Activated naive CD8-positive, alpha-beta T cell treated with anti-CD3 and anti-CD28 coated beads, Interleukin-2, amount 10 ng/mL, durations not matched to agents 7 days and 5 days (primary cell): ENCODE measurements around the gene NUDT2. TPM values are rescaled to one million over a fixed set of nuclear protein-coding genes. Genes with fewer than 3 reads are reported as not detected.

ENCODE experiments used
- ATAC-seq: fragments of 150-1000 bp; cut with Tn5 transposase; one replicate; pipeline ENCODE4 v1.10.0; 2021; ENCODE audit warnings: low read depth, moderate library complexity
- POLR2A ChIA-PET: fragments of 350-600 bp; sonication (Branson Sonifier 250); formaldehyde crosslinking; loops from one replicate; lab custom pipeline; 2021; ENCODE audit warnings: antibody characterized with exemption; lab: Charles Lee
- DNase-seq: peaks from one replicate; pipeline ENCODE4 v3.0.0; 2021
- H3K27ac Mint-ChIP-seq: one replicate; pipeline ENCODE4 v1.8.0; 2022; ENCODE audit warnings: mild to moderate bottlenecking, mixed read lengths
- H3K27me3 Mint-ChIP-seq: one replicate; pipeline ENCODE4 v1.8.0; 2022; ENCODE audit warnings: mild to moderate bottlenecking, moderate library complexity, mixed read lengths
- H3K36me3 Mint-ChIP-seq: one replicate; pipeline ENCODE4 v1.8.0; 2021; ENCODE audit warnings: mild to moderate bottlenecking, mixed read lengths
- H3K4me1 Mint-ChIP-seq: one replicate; pipeline ENCODE4 v1.8.0; 2021; ENCODE audit warnings: mixed read lengths
- H3K4me3 Mint-ChIP-seq: one replicate; pipeline ENCODE4 v1.8.0; 2022; ENCODE audit warnings: mild to moderate bottlenecking, moderate library complexity, mixed read lengths
- H3K9me3 Mint-ChIP-seq: one replicate; pipeline ENCODE4 v1.8.0; 2021; ENCODE audit warnings: mixed read lengths
- total RNA-seq, 2 experiments: library from RNA; stranded (reverse); gene quantifications; one replicate each; pipeline ENCODE4 v1.2.3, GENCODE V29; 2021

Gene NUDT2
- total RNA-seq, 2 experiments from 2014 or later: 22.8 to 26.3 TPM

GRCh38 chr9:34376596-34377403, 47.4 kb downstream of the NUDT2 start, which contains the start of gene MYORG:
TSS of gene MYORG (minus strand) at chr9:34376898. CDS start at chr9:34372943, 3,955 bp downstream.
- POLR2A ChIA-PET: interaction anchor here (0.6 to 3.1 kb wide), 11 partner anchors 12 to 561 kb away, joined by 3 to 19 read pairs (median 4); partner anchors contain the start of gene SIGMAR1
- Mint-ChIP-seq H3K4me1 (peaks cover 29% of the 10 kb centered on the region), H3K36me3 (peaks cover 7% of the 10 kb centered on the region), H3K27ac (peak within 1 kb of the TSS; percentile 91), H3K9me3 (no peaks in the 10 kb centered on the region), H3K4me3 (peak within 1 kb of the TSS; percentile 95), H3K27me3 (peaks cover 9% of the 10 kb centered on the region)
- ATAC-seq (peak; percentile 81), DNase-seq (peak; percentile 98)

- peaks cover 6% of the 10 kb centered on the region for H3K36me3 Mint-ChIP-seq
- peak overlapping the region; percentile 49 for H3K27ac Mint-ChIP-seq
- peak overlapping the region; percentile 95 for H3K4me3 Mint-ChIP-seq
- H3K9me3 Mint-ChIP-seq: no peaks in the 10 kb centered on the region
- ATAC-seq: no peak
- POLR2A ChIA-PET: interaction anchor here (0.9 to 3.1 kb wide), 8 partner anchors 13 to 561 kb away, joined by 3 to 19 read pairs (median 6); partner anchors contain the start of gene SIGMAR1
- DNase-seq: no peak
- H3K27me3 Mint-ChIP-seq: peaks cover 10% of the 10 kb centered on the region
- peaks cover 29% of the 10 kb centered on the region for H3K4me1 Mint-ChIP-seq
These were observed 48.0 kb downstream of the NUDT2 start for GRCh38 chr9:34377404-34377746.

- H3K9me3 Mint-ChIP-seq: no peaks in the 10 kb centered on the region
- peaks cover 29% of the 10 kb centered on the region for H3K4me1 Mint-ChIP-seq
- H3K27ac Mint-ChIP-seq: no peak overlapping the region
- H3K4me3 Mint-ChIP-seq: no peak overlapping the region
- H3K27me3 Mint-ChIP-seq: peaks cover 10% of the 10 kb centered on the region
- POLR2A ChIA-PET: interaction anchor here (0.6 to 3.1 kb wide), 4 partner anchors 43 to 301 kb away, joined by 3 to 19 read pairs (median 4); no protein-coding TSS in a partner anchor
- DNase-seq (no peak), ATAC-seq (no peak)
- no peaks in the 10 kb centered on the region for H3K36me3 Mint-ChIP-seq
These were observed 49.1 kb downstream of the NUDT2 start for GRCh38 chr9:34378376-34379060.

- POLR2A ChIA-PET: interaction anchor here (0.6 to 1.6 kb wide), 7 partner anchors 44 to 507 kb away, joined by 3 to 5 read pairs (median 4); partner anchors contain the start of gene SIGMAR1
- Mint-ChIP-seq H3K36me3 (no peaks in the 10 kb centered on the region), H3K4me3 (peak overlapping the region; percentile 89), H3K27ac (peak overlapping the region; percentile 86), H3K27me3 (peaks cover 10% of the 10 kb centered on the region), H3K4me1 (peaks cover 29% of the 10 kb centered on the region), H3K9me3 (no peaks in the 10 kb centered on the region)
- peak; percentile 31 for ATAC-seq
- peak; percentile 88 for DNase-seq
These were observed 50.1 kb downstream of the NUDT2 start for GRCh38 chr9:34379334-34380033.

- H3K27me3 Mint-ChIP-seq: peaks cover 10% of the 10 kb centered on the region
- H3K36me3 Mint-ChIP-seq: no peaks in the 10 kb centered on the region
- DNase-seq (peak; percentile 57), ATAC-seq (no peak)
- H3K4me1 Mint-ChIP-seq: peaks cover 29% of the 10 kb centered on the region
- peak overlapping the region; percentile 86 for H3K27ac Mint-ChIP-seq
- POLR2A ChIA-PET: interaction anchor here (0.6 to 1.6 kb wide), 5 partner anchors 45 to 257 kb away, joined by 3 to 5 read pairs (median 4); partner anchors contain the start of gene SIGMAR1
- H3K9me3 Mint-ChIP-seq: no peaks in the 10 kb centered on the region
- peak overlapping the region; percentile 89 for H3K4me3 Mint-ChIP-seq
These were observed 50.7 kb downstream of the NUDT2 start for GRCh38 chr9:34380034-34380510.

GRCh38 chr9:34380511-34381315, 51.3 kb downstream of the NUDT2 start:
- peaks cover 10% of the 10 kb centered on the region for H3K27me3 Mint-ChIP-seq
- no peaks in the 10 kb centered on the region for H3K9me3 Mint-ChIP-seq
- DNase-seq (peak; percentile 85), ATAC-seq (peak; percentile 49)
- peaks cover 23% of the 10 kb centered on the region for H3K4me1 Mint-ChIP-seq
- peak overlapping the region; percentile 89 for H3K4me3 Mint-ChIP-seq
- peak overlapping the region; percentile 86 for H3K27ac Mint-ChIP-seq
- H3K36me3 Mint-ChIP-seq: no peaks in the 10 kb centered on the region
- POLR2A ChIA-PET: interaction anchor here (0.6 to 1.4 kb wide), 6 partner anchors 22 to 564 kb away, joined by 3 to 5 read pairs (median 3); partner anchors contain the start of genes SIGMAR1 and UBE2R2

- peaks cover 18% of the 10 kb centered on the region for H3K4me1 Mint-ChIP-seq
- POLR2A ChIA-PET: interaction anchor here (1.0 kb wide), 1 partner anchor 51 kb away, joined by 3 read pairs; no protein-coding TSS in a partner anchor
- no peak for DNase-seq
- H3K27ac Mint-ChIP-seq: no peak overlapping the region
- no peaks in the 10 kb centered on the region for H3K36me3 Mint-ChIP-seq
- ATAC-seq: no peak
- peaks cover 10% of the 10 kb centered on the region for H3K27me3 Mint-ChIP-seq
- H3K4me3 Mint-ChIP-seq: peak overlapping the region; percentile 89
- no peaks in the 10 kb centered on the region for H3K9me3 Mint-ChIP-seq
These were observed 52.0 kb downstream of the NUDT2 start for GRCh38 chr9:34381323-34381722.

GRCh38 chr9:34382054-34382453, 52.7 kb downstream of the NUDT2 start:
- no peak overlapping the region for H3K27ac Mint-ChIP-seq
- no peaks in the 10 kb centered on the region for H3K36me3 Mint-ChIP-seq
- H3K4me3 Mint-ChIP-seq: peak overlapping the region; percentile 89
- peaks cover 18% of the 10 kb centered on the region for H3K4me1 Mint-ChIP-seq
- no peak for DNase-seq
- ATAC-seq: no peak
- POLR2A ChIA-PET: no interaction called here
- no peaks in the 10 kb centered on the region for H3K9me3 Mint-ChIP-seq
- peaks cover 10% of the 10 kb centered on the region for H3K27me3 Mint-ChIP-seq

GRCh38 chr9:34382879-34383278, 53.5 kb downstream of the NUDT2 start:
- ATAC-seq: no peak
- Mint-ChIP-seq H3K4me3 (no peak overlapping the region), H3K9me3 (no peaks in the 10 kb centered on the region), H3K4me1 (peaks cover 18% of the 10 kb centered on the region), H3K27ac (no peak overlapping the region), H3K36me3 (no peaks in the 10 kb centered on the region), H3K27me3 (peaks cover 10% of the 10 kb centered on the region)
- DNase-seq: no peak
- POLR2A ChIA-PET: no interaction called here

- POLR2A ChIA-PET: no interaction called here
- H3K4me3 Mint-ChIP-seq: no peak overlapping the region
- no peaks in the 10 kb centered on the region for H3K36me3 Mint-ChIP-seq
- H3K4me1 Mint-ChIP-seq: peaks cover 18% of the 10 kb centered on the region
- H3K9me3 Mint-ChIP-seq: no peaks in the 10 kb centered on the region
- no peak for DNase-seq
- H3K27me3 Mint-ChIP-seq: peaks cover 10% of the 10 kb centered on the region
- no peak overlapping the region for H3K27ac Mint-ChIP-seq
- no peak for ATAC-seq
These were observed 54.5 kb downstream of the NUDT2 start for GRCh38 chr9:34383904-34384303.

GRCh38 chr9:34384368-34385165, 55.2 kb downstream of the NUDT2 start:
- no peak for DNase-seq
- Mint-ChIP-seq H3K4me3 (no peak overlapping the region), H3K9me3 (no peaks in the 10 kb centered on the region), H3K27me3 (peaks cover 10% of the 10 kb centered on the region), H3K4me1 (peaks cover 16% of the 10 kb centered on the region), H3K27ac (no peak overlapping the region), H3K36me3 (no peaks in the 10 kb centered on the region)
- POLR2A ChIA-PET: interaction anchor here (0.7 kb wide), 1 partner anchor 171 kb away, joined by 6 read pairs; no protein-coding TSS in a partner anchor
- ATAC-seq: no peak
